ENCODE data around the gene AMZ1.
"Not testable (repeated sequence)": the region's sequence is repeated elsewhere in the genome, so short reads cannot be mapped to it uniquely, and the experiment has no call there.

Gene AMZ1

DNA sequence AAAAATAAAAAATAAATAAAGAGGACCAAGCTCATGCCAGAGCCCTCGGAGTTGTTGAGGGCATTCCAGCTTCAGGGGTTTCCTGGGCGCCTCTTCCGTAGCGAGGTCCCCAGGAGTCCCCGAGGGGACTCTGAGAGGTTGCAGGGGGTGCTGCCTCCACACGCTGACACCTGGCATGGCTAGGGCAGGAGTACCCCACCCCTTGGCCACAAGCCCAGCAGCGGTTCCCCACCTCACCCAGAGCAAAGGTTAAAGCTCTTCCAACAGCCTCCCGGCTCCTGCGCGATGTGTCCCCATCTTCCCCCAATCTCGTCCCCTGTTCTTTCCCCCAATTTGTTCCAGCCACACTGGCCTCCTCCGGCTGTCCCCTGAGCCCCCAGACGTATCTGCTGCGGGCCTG is 4.5 kb downstream of the AMZ1 start:
- no peak for DNase-seq

DNA sequence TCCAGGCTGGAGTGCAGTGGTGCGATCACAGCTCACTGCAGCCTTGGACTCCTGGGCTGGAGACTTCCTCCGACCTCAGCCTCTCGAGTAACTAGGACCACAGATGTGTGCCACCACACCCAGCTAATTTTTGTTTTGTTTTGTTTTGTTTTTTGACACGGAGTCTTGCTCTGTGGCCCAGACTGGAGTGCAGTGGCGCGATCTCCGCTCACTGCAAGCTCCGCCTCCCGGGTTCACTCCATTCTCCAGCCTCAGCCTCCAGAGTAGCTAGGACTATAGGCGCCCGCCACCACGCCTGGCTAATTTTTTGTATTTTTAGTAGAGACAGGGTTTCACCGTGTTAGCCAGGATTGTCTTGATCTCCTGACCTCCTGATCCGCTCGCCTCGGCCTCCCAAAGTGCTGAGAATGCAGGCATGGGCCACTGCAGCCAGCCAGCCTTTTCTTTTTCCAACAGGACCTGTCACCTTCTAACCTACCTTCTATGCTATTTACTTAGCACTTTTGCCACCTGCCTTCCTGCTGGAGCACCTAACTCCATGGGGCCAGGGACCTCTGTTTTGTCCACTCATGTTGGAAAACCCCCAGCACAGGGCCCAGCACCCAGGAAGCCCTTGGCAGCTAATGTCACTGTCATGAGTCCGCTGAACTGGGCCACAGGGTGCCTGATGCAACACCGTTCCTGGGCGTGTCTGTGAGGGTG is 5.6 kb downstream of the AMZ1 start:
- not testable (repeated sequence) for DNase-seq

DNA sequence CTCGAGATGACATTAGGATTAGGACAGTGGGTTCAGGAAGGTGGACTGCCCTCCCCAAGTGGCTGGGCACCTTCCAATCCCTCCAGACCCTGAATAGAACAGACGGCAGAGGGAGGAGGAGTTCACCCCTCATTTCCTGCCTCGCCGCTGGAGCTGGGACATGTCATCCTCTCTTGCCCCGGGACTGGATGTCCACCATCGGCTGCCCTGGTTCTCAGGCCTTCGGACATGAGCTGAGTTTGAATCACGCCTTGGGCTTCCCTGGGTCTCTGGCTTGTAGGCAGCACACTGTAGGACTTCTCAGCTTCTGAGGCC is 6.1 kb downstream of the AMZ1 start:
- not testable (repeated sequence) for DNase-seq

DNA sequence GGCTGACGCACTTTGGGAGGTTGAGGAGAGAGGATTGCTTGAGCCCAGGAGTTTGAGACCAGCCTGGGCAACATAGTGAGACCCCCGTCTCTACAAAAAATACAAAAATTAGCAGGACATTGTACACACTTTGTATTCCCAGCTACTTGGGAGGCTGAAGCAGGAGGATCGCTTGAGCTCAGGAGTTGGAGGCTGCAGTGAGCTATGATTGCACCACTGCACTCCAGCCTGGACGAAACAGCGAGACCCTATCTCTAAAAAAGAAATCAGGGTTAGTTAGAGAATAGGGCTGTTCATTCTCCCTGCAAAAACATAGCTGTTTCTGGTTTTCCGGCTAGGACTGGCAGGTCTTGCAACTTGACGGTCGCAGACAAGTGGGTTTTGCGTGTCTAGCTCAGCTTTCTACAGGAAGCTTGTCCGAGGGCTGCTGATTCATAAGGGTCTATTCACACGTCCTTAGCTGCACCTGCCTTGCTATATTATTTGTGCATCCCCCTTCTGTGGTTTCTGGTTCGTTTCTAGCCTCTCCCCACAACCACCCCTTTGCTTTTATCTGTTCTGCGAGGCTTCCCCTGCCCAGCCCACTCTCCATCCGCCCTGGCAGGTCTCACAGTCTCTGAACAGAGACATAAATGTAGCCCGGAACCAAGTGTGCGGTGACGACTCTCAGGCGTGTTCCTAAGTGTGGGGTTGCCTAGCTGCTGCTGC is 10.7 kb downstream of the AMZ1 start:
- peak; percentile 97 for DNase-seq

DNA sequence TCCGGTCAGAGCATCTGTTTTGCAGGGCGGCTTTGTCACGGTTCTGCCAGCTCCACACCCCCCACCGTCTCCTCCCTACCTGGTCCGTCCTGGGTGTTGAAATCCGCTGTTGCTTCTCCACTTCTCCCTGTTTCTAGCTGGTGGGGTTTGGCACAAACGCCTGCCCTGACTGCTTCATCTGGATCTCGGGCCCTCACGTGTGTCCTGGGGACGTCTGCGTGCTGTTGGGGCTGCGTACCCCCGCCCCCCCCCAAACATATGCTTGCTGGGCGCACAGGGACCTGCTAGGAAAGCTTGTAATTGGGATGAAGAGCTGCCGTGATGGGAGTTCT is 11.3 kb downstream of the AMZ1 start:
- no peak for DNase-seq

DNA sequence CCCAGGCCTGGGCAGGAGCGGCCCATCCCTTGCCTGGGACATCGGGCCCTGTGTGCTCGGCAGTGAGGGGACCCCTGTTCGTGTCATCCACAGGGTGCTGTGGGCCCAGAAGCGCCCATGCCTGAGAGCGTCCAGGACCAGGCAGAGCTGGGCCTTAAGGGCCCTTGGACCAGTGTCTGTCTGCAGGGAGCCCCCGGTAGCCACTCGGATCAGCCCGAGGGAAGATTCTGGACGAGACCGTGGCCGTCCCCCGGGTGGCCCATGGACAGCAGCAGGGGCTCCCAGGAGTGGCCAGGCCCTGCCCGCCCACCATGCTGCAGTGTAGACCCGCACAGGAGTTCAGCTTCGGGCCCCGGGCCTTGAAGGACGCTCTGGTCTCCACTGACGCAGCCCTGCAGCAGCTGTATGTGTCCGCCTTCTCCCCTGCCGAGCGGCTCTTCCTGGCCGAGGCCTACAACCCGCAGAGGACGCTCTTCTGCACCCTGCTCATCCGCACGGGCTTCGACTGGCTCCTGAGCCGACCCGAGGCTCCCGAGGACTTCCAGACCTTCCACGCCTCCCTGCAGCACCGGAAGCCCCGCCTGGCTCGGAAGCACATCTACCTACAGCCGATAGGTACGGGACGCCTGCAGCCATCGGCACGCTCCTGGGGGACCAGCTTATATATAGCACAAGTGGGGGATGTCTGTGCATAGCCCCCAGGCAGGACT is 12.3 kb downstream of the AMZ1 start:
- no peak for DNase-seq

DNA sequence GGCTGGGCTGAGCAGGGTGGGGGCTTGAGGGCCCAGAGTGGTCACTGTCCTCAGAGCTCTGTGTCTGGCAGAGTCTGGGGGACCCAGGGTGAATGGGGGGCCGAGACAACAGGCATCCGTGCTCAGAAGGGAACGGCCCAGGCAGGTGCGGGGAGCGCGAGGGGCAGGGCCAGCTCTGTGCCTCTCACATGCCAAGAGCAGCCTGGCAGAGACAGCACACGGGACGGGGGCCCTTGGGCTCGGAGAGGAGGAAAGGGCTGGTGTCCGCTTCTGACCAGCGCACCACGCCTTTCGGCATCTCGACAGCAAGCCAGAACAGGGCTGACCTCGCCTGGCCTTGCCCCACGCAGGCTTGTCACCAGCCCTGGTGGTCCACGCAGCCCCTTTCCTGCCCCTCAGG is 13.4 kb downstream of the AMZ1 start:
- no peak for DNase-seq

DNA sequence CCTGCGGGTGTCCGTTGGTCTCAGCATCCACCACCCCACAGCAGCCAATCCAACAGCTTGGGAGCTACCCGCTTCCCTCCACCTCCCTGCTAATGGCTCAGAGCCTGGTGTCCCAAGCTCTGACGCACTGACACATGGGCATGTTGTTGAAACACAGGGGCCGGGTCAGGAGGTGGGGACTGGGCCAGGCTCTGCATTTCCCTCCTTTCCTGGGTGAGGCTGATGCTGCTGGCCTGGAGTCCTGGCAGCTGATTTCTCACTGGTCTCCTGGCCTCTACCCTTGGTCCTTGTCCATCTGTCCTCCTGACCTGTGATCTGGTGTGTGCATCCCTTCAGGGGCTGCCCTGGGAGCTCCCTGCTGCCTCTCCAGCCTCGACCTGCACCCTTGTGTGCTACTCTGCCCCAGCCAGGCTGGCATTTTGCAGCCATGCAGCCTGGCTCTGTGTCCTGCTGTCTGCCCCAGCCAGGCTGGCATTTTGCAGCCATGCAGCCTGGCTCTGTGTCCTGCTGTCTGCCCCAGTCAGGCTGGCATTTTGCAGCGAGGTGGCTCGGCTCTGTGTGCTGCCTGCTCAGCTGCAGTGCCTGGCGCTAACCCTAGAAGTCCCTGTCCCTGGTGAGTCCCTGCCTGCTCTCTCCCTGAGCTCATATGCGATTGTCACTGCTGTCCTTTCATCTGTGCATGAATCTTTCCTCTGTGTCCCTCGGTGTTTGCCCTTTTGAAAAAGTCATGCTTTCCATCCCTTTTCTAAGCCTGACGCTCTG is 14.0 kb downstream of the AMZ1 start:
- DNase-seq: no peak

DNA sequence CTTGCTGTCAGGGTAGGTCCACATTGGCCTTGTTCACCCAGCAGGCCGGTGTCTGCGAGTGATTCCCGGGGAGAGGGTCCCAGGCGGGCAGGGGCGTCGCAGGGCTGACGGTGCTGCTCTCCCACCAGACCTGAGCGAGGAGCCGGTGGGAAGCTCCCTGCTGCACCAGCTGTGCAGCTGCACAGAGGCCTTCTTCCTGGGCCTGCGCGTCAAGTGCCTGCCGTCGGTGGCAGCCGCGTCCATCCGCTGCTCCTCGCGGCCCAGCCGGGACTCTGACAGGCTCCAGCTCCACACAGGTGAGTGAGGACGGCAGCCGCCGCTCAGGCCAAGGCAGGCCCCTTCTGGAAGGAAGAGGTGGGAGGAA is 14.6 kb downstream of the AMZ1 start:
- no peak for DNase-seq

DNA sequence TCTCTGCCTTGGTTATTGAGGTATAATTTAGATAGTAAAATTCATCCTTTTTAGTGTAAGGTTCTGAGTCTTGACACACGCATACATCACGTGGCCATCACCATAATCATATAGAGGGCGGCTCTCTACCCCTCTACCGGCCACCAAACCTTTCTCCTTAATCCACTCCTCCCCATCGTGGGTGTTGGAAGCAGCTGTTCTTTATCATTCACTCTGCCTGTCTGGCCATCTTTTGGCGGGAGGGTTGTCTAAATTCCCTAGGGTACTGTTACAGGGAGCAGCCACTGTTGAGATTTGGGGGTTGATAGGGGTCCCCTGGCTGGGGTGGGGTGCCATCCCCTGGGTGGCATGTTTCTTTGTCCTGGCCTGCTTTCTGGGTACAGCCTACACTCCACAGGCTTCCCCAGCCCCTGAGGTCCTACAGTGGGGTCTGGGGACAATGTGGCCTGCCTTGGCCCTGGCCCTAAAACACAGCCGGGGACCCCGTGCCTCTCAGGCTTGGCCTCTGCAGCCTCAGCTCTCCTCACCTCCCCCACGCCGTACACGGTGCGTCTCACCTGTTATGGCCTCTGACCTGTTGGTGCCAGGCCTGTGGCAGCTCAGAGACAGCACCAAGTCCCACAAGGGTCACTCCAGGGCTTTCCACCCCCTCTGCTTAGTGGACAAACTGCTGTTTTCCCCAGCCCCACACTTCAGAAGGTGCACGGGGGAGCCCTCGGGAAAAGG is 17.5 kb downstream of the AMZ1 start:
- no peak for DNase-seq

DNA sequence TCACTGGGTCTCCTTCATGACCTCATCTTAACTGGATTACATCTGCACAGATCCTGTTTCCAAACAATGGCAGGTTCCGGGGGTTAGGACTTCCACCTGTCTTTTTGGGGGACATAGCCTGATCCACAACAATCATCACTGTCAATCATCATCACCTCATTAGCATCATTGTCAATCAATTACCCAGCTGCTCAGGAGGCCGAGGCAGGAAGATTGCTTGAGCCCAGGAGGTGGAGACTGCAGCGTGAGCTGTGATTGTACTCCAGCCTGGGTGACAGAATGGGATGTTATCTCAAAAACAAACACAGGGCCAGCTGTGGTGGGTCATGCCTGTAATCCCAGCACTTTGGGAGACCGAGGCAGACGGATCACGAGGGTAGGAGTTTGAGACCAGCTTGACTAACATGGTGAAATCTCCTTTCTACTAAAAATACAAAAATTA is 18.7 kb downstream of the AMZ1 start:
- DNase-seq: no peak

DNA sequence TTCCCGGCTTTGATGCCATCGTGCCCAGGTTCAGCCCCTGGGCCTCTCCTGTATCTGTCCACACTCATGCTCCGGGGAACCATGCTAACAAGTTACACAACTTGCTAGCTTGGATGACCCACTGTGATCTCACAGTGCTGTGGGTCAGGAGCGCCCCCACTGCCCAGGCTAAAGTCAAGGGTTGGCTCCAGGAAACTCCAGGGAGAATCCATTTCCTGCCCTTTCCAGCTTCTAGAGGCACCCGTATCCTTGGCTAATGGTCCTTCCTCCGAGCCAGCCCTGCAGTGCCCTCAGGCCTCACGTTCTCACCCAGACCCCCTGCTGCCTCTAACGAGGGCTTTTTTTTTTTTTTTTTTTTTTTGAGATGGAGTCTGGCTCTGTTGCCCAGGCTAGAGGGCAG is 19.5 kb downstream of the AMZ1 start:
- DNase-seq: no peak

DNA sequence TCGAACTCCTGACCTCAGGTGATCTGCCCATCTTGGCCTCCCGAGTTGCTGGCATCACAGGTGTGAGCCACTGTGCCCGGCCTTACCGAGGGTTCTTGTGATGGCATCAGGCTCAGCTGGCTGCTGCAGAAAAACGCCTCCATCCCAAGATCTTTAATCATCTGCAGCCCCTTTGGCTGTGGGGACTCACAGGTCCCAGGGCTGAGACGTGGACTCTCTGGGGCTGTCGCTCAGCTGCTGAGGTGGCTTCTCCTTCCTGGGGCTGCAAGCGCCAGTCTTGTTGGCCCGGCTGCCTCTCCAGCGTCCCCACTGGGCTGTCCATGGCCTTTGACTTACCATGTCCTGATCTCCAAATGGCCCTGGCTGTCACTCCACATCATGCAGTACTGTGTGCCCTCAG is 20.0 kb downstream of the AMZ1 start:
- DNase-seq: no peak

DNA sequence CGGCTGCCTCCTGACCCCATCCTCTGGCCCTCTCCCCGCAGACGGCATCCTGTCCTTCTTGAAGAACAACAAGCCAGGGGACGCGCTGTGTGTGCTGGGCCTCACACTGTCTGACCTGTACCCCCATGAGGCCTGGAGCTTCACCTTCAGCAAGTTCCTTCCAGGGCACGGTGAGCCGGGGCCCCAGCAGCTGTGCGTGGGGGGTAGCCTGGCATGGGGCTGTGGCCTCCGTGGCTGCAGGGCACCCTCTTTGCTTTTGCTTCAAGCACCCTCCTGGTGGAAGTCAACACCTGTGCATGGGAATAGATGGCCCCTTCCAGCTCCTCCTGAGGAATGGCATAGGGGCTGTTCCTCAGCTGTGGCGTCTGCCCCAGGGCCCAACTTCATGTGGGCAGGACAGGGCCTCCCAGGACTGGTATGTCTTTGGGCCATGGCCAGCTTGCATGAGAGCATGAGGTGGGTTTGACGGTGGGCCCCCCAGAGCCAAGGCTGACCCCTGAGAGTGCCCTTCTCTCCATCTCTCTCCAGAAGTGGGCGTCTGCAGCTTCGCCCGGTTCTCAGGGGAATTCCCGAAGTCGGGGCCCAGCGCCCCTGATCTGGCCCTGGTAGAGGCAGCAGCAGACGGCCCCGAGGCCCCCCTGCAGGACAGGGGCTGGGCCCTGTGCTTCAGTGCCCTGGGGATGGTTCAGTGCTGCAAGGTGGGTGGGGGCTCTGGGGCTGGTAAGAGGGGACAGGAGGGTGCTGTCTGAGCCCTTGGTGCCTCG is 20.7 kb downstream of the AMZ1 start:
- no peak for DNase-seq

DNA sequence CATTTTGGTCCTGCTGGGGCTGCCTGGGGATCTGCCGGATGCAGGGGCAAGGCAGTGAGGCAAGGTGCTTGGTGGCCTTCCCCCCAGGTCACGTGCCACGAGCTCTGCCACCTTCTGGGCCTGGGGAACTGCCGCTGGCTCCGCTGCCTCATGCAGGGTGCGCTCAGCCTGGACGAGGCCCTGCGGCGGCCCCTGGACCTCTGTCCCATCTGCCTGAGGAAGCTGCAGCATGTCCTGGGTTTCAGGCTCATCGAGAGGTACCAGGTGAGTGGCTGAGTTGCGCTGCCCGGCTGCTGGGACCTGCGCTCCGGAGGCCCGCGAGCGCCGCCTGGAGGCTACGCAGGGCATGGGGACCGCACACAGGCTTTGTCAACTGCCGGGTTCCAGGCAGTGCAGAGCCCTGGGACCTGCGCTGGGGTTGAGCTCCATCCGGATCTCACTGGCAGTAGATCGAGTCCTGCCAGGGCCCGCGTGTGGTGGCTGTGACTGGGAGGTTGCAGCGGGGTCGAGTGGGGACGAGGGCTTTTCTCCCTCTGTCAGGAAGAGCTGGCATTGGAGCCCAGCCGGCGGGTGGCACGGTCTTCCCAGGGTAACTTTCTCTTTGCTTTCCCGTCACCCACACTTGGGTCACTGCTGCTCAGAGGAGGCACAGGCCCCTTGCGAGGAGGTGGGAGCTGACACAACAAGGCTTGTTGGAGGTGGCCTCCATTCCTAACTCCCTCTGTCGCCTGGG is 21.7 kb downstream of the AMZ1 start:
- DNase-seq: peak; percentile 90

DNA sequence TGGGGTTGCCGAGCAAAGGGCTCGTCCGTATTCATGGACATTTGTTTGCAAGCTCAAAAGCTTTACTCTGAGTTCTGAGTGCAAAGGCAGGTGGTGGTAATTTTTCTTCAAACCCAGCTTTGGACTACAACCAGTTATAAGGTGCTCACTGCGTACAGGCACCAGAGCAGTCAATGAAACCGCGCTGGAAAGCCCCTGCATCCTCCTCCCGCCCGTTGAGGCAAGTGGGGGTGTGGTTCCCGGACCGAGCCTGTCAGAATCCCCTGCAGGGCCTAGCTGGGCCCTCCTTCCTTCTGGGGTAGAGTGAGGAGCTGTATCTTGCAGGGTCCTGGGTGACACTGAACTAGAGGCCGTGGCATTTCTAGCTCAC is 22.3 kb downstream of the AMZ1 start:
- peak; percentile 79 for DNase-seq

DNA sequence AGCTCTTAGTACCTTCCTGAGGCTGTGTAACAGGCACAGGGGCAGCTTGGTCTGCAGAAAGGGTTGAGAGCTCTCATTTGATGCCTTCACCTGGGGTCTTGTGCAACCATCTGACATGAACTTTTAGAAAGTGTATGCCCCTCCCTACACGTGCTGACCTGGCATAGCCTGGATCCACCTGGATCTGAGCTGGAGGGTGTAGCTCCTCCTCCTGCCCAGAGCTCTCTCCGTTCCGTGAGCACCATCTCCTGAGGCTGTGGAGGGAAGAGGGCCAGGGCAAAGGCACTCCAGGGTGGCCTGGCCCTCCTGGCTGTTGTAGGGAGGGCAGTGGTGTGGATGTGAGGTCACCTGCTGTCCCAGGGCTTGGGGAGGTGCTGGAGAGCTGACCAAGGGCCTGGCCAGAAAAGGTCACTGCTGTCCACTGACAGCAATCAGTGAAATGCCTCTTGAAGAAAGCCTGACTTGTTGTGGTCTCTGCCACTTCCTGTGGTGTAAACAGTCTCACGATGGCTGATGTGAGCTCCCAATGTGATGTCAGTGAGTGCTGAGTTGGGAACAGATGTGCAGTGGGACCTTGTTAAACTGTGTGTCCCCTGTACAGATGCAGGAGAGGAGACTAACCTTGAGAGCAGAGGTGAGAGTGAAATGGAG is 23.0 kb downstream of the AMZ1 start:
- peak; percentile 73 for DNase-seq

DNA sequence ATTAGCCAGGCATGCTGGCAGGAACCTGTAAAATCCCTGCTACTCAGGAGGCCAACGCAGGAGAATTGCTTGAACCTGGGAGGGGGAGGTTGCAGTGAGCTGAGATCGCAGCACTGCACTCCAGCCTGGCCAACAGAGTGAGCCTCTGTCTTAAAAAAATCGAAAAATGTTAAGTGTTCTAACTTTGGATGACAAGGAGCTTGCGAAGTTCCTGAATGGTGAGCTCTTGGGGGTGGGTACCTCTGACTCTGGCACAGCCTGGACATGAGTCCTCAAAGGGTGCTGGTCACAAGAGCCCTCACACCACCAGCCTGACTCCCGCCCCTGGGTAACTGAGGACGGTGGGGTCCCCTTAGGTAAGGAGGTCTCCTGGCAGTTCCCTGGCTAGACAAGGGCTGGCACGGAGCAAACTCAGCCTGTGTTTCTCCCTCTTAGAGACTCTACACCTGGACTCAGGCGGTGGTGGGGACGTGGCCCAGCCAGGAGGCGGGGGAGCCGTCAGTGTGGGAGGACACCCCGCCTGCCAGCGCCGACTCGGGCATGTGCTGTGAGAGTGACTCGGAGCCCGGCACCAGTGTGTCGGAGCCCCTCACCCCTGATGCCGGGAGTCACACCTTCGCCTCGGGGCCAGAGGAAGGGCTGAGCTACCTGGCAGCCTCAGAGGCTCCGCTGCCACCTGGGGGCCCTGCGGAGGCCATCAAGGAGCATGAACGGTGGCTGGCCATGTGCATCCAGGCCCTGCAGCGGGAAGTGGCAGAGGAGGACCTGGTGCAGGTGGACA is 24.1 kb downstream of the AMZ1 start:
- no peak for DNase-seq

DNA sequence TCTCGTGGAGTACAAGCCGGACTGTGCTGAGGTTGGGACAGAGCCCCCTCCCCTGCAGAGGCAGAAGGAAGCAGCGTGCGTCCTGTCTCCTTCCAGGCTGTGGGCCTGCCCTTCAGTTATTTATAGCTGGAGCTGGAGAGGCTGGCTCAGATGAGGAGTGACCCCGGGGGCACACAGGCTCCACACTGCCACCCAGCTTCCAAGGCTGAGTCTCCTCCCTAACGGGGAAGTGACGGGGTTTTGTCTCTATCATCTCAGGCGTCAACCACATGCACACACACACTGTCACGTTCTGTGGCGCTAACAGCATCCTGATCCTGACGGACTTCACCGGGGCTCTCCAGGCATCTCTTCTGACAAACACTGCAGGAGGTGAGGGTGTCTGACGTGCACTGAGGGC is 25.4 kb downstream of the AMZ1 start:
- no peak for DNase-seq

DNA sequence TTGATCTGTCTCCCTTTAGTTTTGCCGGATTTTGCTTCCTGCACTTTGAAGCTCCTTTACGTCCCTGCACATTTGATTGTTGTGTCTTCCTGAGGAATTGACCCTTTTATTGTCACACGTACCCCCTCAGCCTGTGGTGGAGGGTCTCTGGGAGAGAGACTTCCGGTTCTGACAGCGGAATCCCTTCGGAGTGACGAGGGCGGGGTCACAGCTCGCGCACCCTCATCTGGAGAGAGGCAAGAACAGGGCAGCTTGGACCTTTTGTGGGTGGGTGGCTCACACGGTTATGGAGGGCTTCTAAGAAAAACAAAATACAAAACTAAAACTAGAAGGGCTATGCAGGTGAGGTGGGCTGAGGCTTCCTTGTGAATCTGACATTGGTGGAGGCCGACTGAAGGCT is 26.0 kb downstream of the AMZ1 start:
- no peak for DNase-seq
